RPMI7951 (cell line): Measurements from ENCODE around the gene OR9G4. TPM values are rescaled to one million over a fixed set of nuclear protein-coding genes. Genes with fewer than 3 reads are reported as not detected.
A peak's percentile ranks its signal among the peaks of the same experiment; 100 is the strongest.

Source experiments
- DNase-seq: peaks from one replicate; pipeline ENCODE4 v3.0.0-alpha.2; 2012; ENCODE audit warnings: low read depth
- total RNA-seq: library from RNA; depleted of rRNA; stranded (reverse); fragments of >200 nt; shearing (Covaris generic); gene quantifications from 2 replicates; pipeline ENCODE4 v1.2.3, GENCODE V29; 2014; rRNA removed

OR9G4 gene
- total RNA-seq, result not detected in 2 replicates

- no peak for DNase-seq
Measured at GRCh38 chr11:56748597-56748996, at the start of gene OR9G4. Gene OR9G4, minus strand, starts transcription at chr11:56748697. Its CDS starts 4,931 bp downstream, at chr11:56743766.

GRCh38 chr11:56783448-56784041, 35.0 kb upstream of the OR9G4 start:
- DNase-seq, result peak; percentile 49

- no peak for DNase-seq
Measured at GRCh38 chr11:56782167-56782847, 33.8 kb upstream of the OR9G4 start.

GRCh38 chr11:56776809-56777208, 28.3 kb upstream of the OR9G4 start:
- DNase-seq, result no peak

GRCh38 chr11:56764976-56765375, 16.5 kb upstream of the OR9G4 start:
- peak; percentile 7 for DNase-seq

- DNase-seq, result no peak
Measured at GRCh38 chr11:56751480-56751879, 3.0 kb upstream of the OR9G4 start.

GRCh38 chr11:56750190-56750589, 1.7 kb upstream of the OR9G4 start:
- DNase-seq, result no peak

GRCh38 chr11:56740886-56741285, 7.6 kb downstream of the OR9G4 start:
- no peak for DNase-seq

- DNase-seq, result no peak
Measured at GRCh38 chr11:56740107-56740506, 8.4 kb downstream of the OR9G4 start.

GRCh38 chr11:56720513-56720912, 28.0 kb downstream of the OR9G4 start:
- no peak for DNase-seq

- DNase-seq, result no peak
Measured at GRCh38 chr11:56716379-56716854, 32.1 kb downstream of the OR9G4 start.

GRCh38 chr11:56714206-56714605, 34.3 kb downstream of the OR9G4 start:
- DNase-seq, result no peak

GRCh38 chr11:56706486-56706885, 42.0 kb downstream of the OR9G4 start:
- DNase-seq, result no peak

- no peak for DNase-seq
Measured at GRCh38 chr11:56705784-56706396, 42.6 kb downstream of the OR9G4 start.

- DNase-seq, result no peak
Measured at GRCh38 chr11:56700914-56701485, 47.5 kb downstream of the OR9G4 start.

- DNase-seq, result no peak
Measured at GRCh38 chr11:56700242-56700913, 48.1 kb downstream of the OR9G4 start.

GRCh38 chr11:56698795-56699194, 49.7 kb downstream of the OR9G4 start, which contains the start of gene OR9G1:
Gene OR9G1, plus strand, starts transcription at chr11:56699095. Its CDS starts 1,293 bp downstream, at chr11:56700388.
- no peak for DNase-seq

GRCh38 chr11:56693428-56693827, 55.1 kb downstream of the OR9G4 start:
- DNase-seq, result no peak
